HL-60 (cell line): ENCODE measurements around the gene TSC1.

ENCODE experiments used
- DNase-seq, 2 experiments: peaks; one replicate each; pipeline ENCODE4 v3.0.0-alpha.2; 2010 to 2020; ENCODE audit warnings: low read depth in 1 of 2, low spot score in 1 of 2
- H3K27ac ChIP-seq: fragments of 250-450 bp; sonication (Bioruptor Pico); replicated peaks from 2 replicates; pipeline ENCODE4 v1.5.1; 2020; ENCODE audit warnings: mild to moderate bottlenecking, moderate library complexity
- H3K27me3 ChIP-seq: fragments of 250-450 bp; sonication (Bioruptor Pico); 2 replicates; pipeline ENCODE4 v1.5.1; 2021; ENCODE audit warnings: mild to moderate bottlenecking, moderate library complexity; ENCODE audit not compliant: insufficient read depth, poor library complexity, severe bottlenecking
- H3K4me3 ChIP-seq: replicated peaks from 2 replicates; pipeline ENCODE4 v1.5.1; 2011; ENCODE audit warnings: mild to moderate bottlenecking, control low read depth, low read length; ENCODE audit not compliant: insufficient read depth
- CTCF ChIP-seq: IDR thresholded peaks from one replicate; pipeline ENCODE4 v1.5.1; 2011; ENCODE audit warnings: low read length, control low read depth, inconsistent platforms; ENCODE audit not compliant: insufficient read depth
- GABPA ChIP-seq: IDR thresholded peaks from 2 replicates; pipeline ENCODE4 v1.6.1; 2012; ENCODE audit warnings: low read depth
- POLR2AphosphoS5 ChIP-seq: IDR thresholded peaks from 2 replicates; pipeline ENCODE4 v1.6.1; 2012; ENCODE audit warnings: low read depth
- REST ChIP-seq: IDR thresholded peaks from 2 replicates; pipeline ENCODE4 v1.6.1; 2012; ENCODE audit warnings: low read depth; ENCODE audit not compliant: insufficient replicate concordance
- SPI1 ChIP-seq: IDR thresholded peaks from 2 replicates; pipeline ENCODE4 v1.6.1; 2012; ENCODE audit warnings: low read depth, mild to moderate bottlenecking, borderline replicate concordance

TSC1 gene

GRCh38 chr9:132908635-132909034 is 35.8 kb downstream of the TSC1 start:
- no peaks in the 10 kb centered on the region for H3K27me3 ChIP-seq
- H3K4me3 ChIP-seq, result no peak overlapping the region
- no peak overlapping the region for H3K27ac ChIP-seq
- no peak for TF ChIP-seq POLR2AphosphoS5
- no peak for TF ChIP-seq SPI1
- TF ChIP-seq REST, result no peak
- no peak for TF ChIP-seq CTCF
- TF ChIP-seq GABPA, result no peak
- DNase-seq, result no peak

- Histone ChIP-seq H3K27ac (no peak overlapping the region), H3K4me3 (no peak overlapping the region), H3K27me3 (no peaks in the 10 kb centered on the region)
- TF ChIP-seq SPI1 (no peak), CTCF (no peak), POLR2AphosphoS5 (no peak), REST (no peak), GABPA (no peak)
- no peak for DNase-seq
Measured at GRCh38 chr9:132905726-132906125, 38.7 kb downstream of the TSC1 start.

- TF ChIP-seq POLR2AphosphoS5 (no peak), SPI1 (no peak), REST (no peak), GABPA (no peak), CTCF (no peak)
- H3K27ac ChIP-seq, result no peak overlapping the region
Measured at GRCh38 chr9:132903574-132904492, 40.6 kb downstream of the TSC1 start.

More at GRCh38 chr9:132903574-132904492, 40.6 kb downstream of the TSC1 start:
- Histone ChIP-seq H3K4me3 (no peak overlapping the region), H3K27me3 (no peaks in the 10 kb centered on the region)
- no peak for DNase-seq
